HEK293 (cell line): ENCODE measurements around the gene TLX3.

Experiments used
- BCL11A ChIP-seq: fragments of 450-650 bp; formaldehyde crosslinking; IDR thresholded peaks from 2 replicates; pipeline ENCODE4 v1.5.1; 2016; ENCODE audit warnings: low read depth, missing biosample characterization, missing genetic modification characterization
- GLI4 ChIP-seq: fragments of 450-650 bp; formaldehyde crosslinking; IDR thresholded peaks from 2 replicates; pipeline ENCODE4 v1.5.1; 2016; ENCODE audit warnings: missing biosample characterization, missing genetic modification characterization
- GLIS2 ChIP-seq: fragments of 450-650 bp; formaldehyde crosslinking; IDR thresholded peaks from 2 replicates; pipeline ENCODE4 v1.5.1; 2016; ENCODE audit warnings: missing biosample characterization, missing genetic modification characterization
- KLF10 ChIP-seq: fragments of 450-650 bp; IDR thresholded peaks from 2 replicates; pipeline ENCODE4 v1.5.1; 2018; ENCODE audit warnings: missing biosample characterization, mild to moderate bottlenecking, missing genetic modification characterization
- KLF16 ChIP-seq: fragments of 450-650 bp; formaldehyde crosslinking; IDR thresholded peaks from 2 replicates; pipeline ENCODE4 v1.5.1; 2017; ENCODE audit warnings: missing biosample characterization, missing genetic modification characterization
- KLF9 ChIP-seq: fragments of 450-650 bp; formaldehyde crosslinking; IDR thresholded peaks from 2 replicates; pipeline ENCODE4 v1.5.1; 2016; ENCODE audit warnings: missing biosample characterization, missing genetic modification characterization, low read depth
- OSR2 ChIP-seq: fragments of 450-650 bp; formaldehyde crosslinking; IDR thresholded peaks from 2 replicates; pipeline ENCODE4 v1.5.1; 2016; ENCODE audit warnings: missing biosample characterization, missing genetic modification characterization
- SP3 ChIP-seq: fragments of 450-650 bp; formaldehyde crosslinking; IDR thresholded peaks from 2 replicates; pipeline ENCODE4 v1.5.1; 2016; ENCODE audit warnings: missing biosample characterization, missing genetic modification characterization
- WT1 ChIP-seq: fragments of 450-650 bp; formaldehyde crosslinking; IDR thresholded peaks from 2 replicates; pipeline ENCODE4 v1.5.1; 2016; ENCODE audit warnings: missing biosample characterization, missing genetic modification characterization
- YY2 ChIP-seq: fragments of 450-650 bp; formaldehyde crosslinking; IDR thresholded peaks from 2 replicates; pipeline ENCODE4 v1.5.1; 2016; ENCODE audit warnings: missing biosample characterization, missing genetic modification characterization
- ZBTB20 ChIP-seq: fragments of 450-650 bp; formaldehyde crosslinking; IDR thresholded peaks from 2 replicates; pipeline ENCODE4 v1.5.1; 2016; ENCODE audit warnings: missing biosample characterization, missing genetic modification characterization
- ZFP3 ChIP-seq: fragments of 450-650 bp; formaldehyde crosslinking; IDR thresholded peaks from 2 replicates; pipeline ENCODE4 v1.5.1; 2016; ENCODE audit warnings: low read depth, missing biosample characterization, missing genetic modification characterization
- ZFP37 ChIP-seq: fragments of 450-650 bp; formaldehyde crosslinking; IDR thresholded peaks from 2 replicates; pipeline ENCODE4 v1.5.1; 2016; ENCODE audit warnings: missing biosample characterization, missing genetic modification characterization
- ZIC2 ChIP-seq: fragments of 450-650 bp; formaldehyde crosslinking; IDR thresholded peaks from 2 replicates; pipeline ENCODE4 v1.5.1; 2016; ENCODE audit warnings: missing biosample characterization, missing genetic modification characterization
- ZNF146 ChIP-seq: fragments of 450-650 bp; formaldehyde crosslinking; IDR thresholded peaks from 2 replicates; pipeline ENCODE4 v1.5.1; 2016; ENCODE audit warnings: missing biosample characterization, missing genetic modification characterization
- ZNF175 ChIP-seq: fragments of 450-650 bp; formaldehyde crosslinking; IDR thresholded peaks from 2 replicates; pipeline ENCODE4 v1.5.1; 2016; ENCODE audit warnings: missing biosample characterization, missing genetic modification characterization
- ZNF2 ChIP-seq: fragments of 450-650 bp; formaldehyde crosslinking; IDR thresholded peaks from 2 replicates; pipeline ENCODE4 v1.5.1; 2016; ENCODE audit warnings: missing biosample characterization, missing genetic modification characterization
- ZNF211 ChIP-seq: fragments of 450-650 bp; formaldehyde crosslinking; IDR thresholded peaks from 2 replicates; pipeline ENCODE4 v1.5.1; 2016; ENCODE audit warnings: low read depth, missing biosample characterization, missing genetic modification characterization
- ZNF214 ChIP-seq: fragments of 450-650 bp; formaldehyde crosslinking; IDR thresholded peaks from 2 replicates; pipeline ENCODE4 v1.5.1; 2017; ENCODE audit warnings: missing biosample characterization, mild to moderate bottlenecking, missing genetic modification characterization, borderline replicate concordance
- ZNF223 ChIP-seq: fragments of 450-650 bp; formaldehyde crosslinking; IDR thresholded peaks from 2 replicates; pipeline ENCODE4 v1.5.1; 2016; ENCODE audit warnings: missing biosample characterization, missing genetic modification characterization
- ZNF24 ChIP-seq: fragments of 450-650 bp; formaldehyde crosslinking; IDR thresholded peaks from 2 replicates; pipeline ENCODE4 v1.5.1; 2016; ENCODE audit warnings: missing biosample characterization, missing genetic modification characterization
- ZNF302 ChIP-seq: fragments of 450-650 bp; formaldehyde crosslinking; IDR thresholded peaks from 2 replicates; pipeline ENCODE4 v1.5.1; 2016; ENCODE audit warnings: missing biosample characterization, missing genetic modification characterization, low read depth
- ZNF311 ChIP-seq: fragments of 450-650 bp; formaldehyde crosslinking; IDR thresholded peaks from 2 replicates; pipeline ENCODE4 v1.5.1; 2017; ENCODE audit warnings: missing biosample characterization, missing genetic modification characterization, borderline replicate concordance
- ZNF324 ChIP-seq: fragments of 450-650 bp; formaldehyde crosslinking; IDR thresholded peaks from 2 replicates; pipeline ENCODE4 v1.5.1; 2016; ENCODE audit warnings: missing biosample characterization, missing genetic modification characterization
- ZNF335 ChIP-seq: fragments of 450-650 bp; formaldehyde crosslinking; conservative IDR thresholded peaks from 2 replicates; pipeline ENCODE4 v1.5.1; 2016; ENCODE audit warnings: missing biosample characterization, missing genetic modification characterization
- ZNF37A ChIP-seq: fragments of 450-650 bp; IDR thresholded peaks from 2 replicates; pipeline ENCODE4 v1.5.1; 2018; ENCODE audit warnings: missing biosample characterization, missing genetic modification characterization
- ZNF391 ChIP-seq: fragments of 450-650 bp; formaldehyde crosslinking; IDR thresholded peaks from 2 replicates; pipeline ENCODE4 v1.5.1; 2016; ENCODE audit warnings: low read depth, missing biosample characterization, missing genetic modification characterization, borderline replicate concordance
- ZNF394 ChIP-seq: fragments of 450-650 bp; formaldehyde crosslinking; IDR thresholded peaks from 2 replicates; pipeline ENCODE4 v1.5.1; 2016; ENCODE audit warnings: missing biosample characterization, missing genetic modification characterization, mild to moderate bottlenecking, moderate library complexity, borderline replicate concordance
- ZNF426 ChIP-seq: fragments of 450-650 bp; formaldehyde crosslinking; IDR thresholded peaks from 2 replicates; pipeline ENCODE4 v1.5.1; 2017; ENCODE audit warnings: missing biosample characterization, missing genetic modification characterization, mild to moderate bottlenecking, inconsistent platforms, moderate library complexity
- ZNF530 ChIP-seq: fragments of 450-650 bp; formaldehyde crosslinking; IDR thresholded peaks from 2 replicates; pipeline ENCODE4 v1.5.1; 2016; ENCODE audit warnings: low read depth, missing biosample characterization, missing genetic modification characterization
- ZNF596 ChIP-seq: fragments of 450-650 bp; IDR thresholded peaks from 2 replicates; pipeline ENCODE4 v1.5.0; 2018; ENCODE audit warnings: missing biosample characterization, mild to moderate bottlenecking, missing genetic modification characterization, moderate library complexity
- ZNF623 ChIP-seq: fragments of 450-650 bp; formaldehyde crosslinking; IDR thresholded peaks from 2 replicates; pipeline ENCODE4 v1.5.1; 2016; ENCODE audit warnings: missing biosample characterization, missing genetic modification characterization
- ZNF629 ChIP-seq: fragments of 450-650 bp; formaldehyde crosslinking; IDR thresholded peaks from 2 replicates; pipeline ENCODE4 v1.5.1; 2017; ENCODE audit warnings: missing biosample characterization, missing genetic modification characterization
- ZNF701 ChIP-seq: fragments of 450-650 bp; formaldehyde crosslinking; IDR thresholded peaks from 2 replicates; pipeline ENCODE4 v1.5.1; 2016; ENCODE audit warnings: missing biosample characterization, missing genetic modification characterization
- ZNF76 ChIP-seq: fragments of 450-650 bp; formaldehyde crosslinking; IDR thresholded peaks from 2 replicates; pipeline ENCODE4; 2016; ENCODE audit warnings: low read depth, missing biosample characterization, missing genetic modification characterization, borderline replicate concordance
- ZNF791 ChIP-seq: fragments of 450-650 bp; formaldehyde crosslinking; IDR thresholded peaks from 2 replicates; pipeline ENCODE4 v1.5.1; 2016; ENCODE audit warnings: missing biosample characterization, missing genetic modification characterization
- TF ChIP-seq, protein P1 (sequence below): sonication (generic); formaldehyde crosslinking; IDR thresholded peaks from 2 replicates; pipeline ENCODE4 v1.8.1; 2022; ENCODE audit warnings: mild to moderate bottlenecking, moderate library complexity, missing genetic modification reagents
- TF ChIP-seq, protein P2 (sequence below): fragments of 450-650 bp; formaldehyde crosslinking; IDR thresholded peaks from 2 replicates; pipeline ENCODE4 v1.5.1; 2017; ENCODE audit warnings: missing biosample characterization, mild to moderate bottlenecking, missing genetic modification characterization, moderate library complexity
- TF ChIP-seq, protein P3 (sequence below): fragments of 450-650 bp; formaldehyde crosslinking; IDR thresholded peaks from 2 replicates; pipeline ENCODE4 v1.5.1; 2016; ENCODE audit warnings: missing biosample characterization, missing genetic modification characterization
- TF ChIP-seq, protein P4 (sequence below): fragments of 450-650 bp; formaldehyde crosslinking; optimal IDR thresholded peaks from 2 replicates; pipeline ENCODE3; 2016; ENCODE audit warnings: missing biosample characterization, mild to moderate bottlenecking, missing genetic modification characterization

TLX3 gene

DNA sequence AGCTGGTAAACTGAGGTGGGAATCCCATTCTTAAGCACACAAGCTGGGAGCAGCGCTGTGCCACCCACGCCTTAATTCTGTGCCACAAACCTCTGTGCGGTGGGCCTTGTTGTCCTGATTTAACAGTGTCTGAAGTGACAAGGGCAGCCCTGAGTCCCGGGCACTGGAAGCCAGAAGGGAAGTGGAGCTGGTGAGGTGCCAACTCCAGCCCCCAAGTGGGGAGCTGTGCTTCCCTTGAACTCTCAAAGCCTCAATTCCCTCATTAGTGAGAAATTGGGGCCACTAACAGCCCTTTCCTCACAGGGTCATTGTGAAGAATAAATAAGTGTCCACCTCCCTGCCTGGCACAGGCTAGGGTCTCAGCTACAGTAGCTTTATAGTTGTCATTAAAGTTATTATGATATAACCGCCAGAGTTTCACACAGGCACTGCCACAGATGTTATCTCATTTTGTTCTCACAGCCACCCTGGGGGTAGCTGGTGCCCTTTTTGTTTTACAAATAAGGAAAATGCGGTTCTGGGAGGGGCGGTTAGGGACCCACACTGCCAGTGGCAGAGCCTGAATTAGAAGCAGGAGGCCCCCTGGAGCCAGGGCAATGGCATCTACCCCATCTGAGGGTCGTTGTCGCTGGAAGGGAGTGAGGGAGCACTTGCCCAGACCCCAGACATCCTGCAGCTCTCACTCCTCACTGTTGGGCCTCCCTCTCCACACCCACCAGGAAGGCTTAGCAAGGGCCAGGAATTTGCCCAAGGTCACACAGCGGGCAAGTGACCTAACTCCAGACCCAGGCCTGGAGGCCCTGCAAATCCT is 2.1 kb upstream of the TLX3 start (continued):
- no peak for TF ChIP-seq ZNF623 (tag by site-specific recombination)
- TF ChIP-seq ZNF530 (tag by site-specific recombination), result no peak
- TF ChIP-seq ZNF211 (tag by site-specific recombination), result no peak
- TF ChIP-seq BCL11A (tag by site-specific recombination), result no peak
- TF ChIP-seq ZNF223 (tag by site-specific recombination), result no peak
- TF ChIP-seq ZNF701 (tag by site-specific recombination), result no peak
- no peak for TF ChIP-seq ZNF596
- no peak for TF ChIP-seq ZNF791
- no peak for TF ChIP-seq ZNF37A (tag by site-specific recombination)
- no peak for TF ChIP-seq ZNF2 (tag by site-specific recombination)
- no peak for TF ChIP-seq ZNF76 (tag by site-specific recombination)
- no peak for TF ChIP-seq ZNF24
- no peak for TF ChIP-seq GLI4 (tag by site-specific recombination)
- TF ChIP-seq ZNF426 (tag by site-specific recombination), result no peak
- peak; percentile 91 for TF ChIP-seq ZNF335 (tag by site-specific recombination)
- TF ChIP-seq ZNF302 (tag by site-specific recombination), result no peak
- TF ChIP-seq, protein P1, sequence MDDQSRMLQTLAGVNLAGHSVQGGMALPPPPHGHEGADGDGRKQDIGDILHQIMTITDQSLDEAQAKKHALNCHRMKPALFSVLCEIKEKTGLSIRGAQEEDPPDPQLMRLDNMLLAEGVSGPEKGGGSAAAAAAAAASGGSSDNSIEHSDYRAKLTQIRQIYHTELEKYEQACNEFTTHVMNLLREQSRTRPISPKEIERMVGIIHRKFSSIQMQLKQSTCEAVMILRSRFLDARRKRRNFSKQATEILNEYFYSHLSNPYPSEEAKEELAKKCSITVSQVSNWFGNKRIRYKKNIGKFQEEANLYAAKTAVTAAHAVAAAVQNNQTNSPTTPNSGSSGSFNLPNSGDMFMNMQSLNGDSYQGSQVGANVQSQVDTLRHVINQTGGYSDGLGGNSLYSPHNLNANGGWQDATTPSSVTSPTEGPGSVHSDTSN, result no peak
- no peak for TF ChIP-seq SP3 (tag by site-specific recombination)
- no peak for TF ChIP-seq ZFP37 (tag by site-specific recombination)
- TF ChIP-seq GLIS2 (tag by site-specific recombination), result no peak
- no peak for TF ChIP-seq ZNF311 (tag by site-specific recombination)
- TF ChIP-seq WT1 (tag by site-specific recombination), result no peak
- no peak for TF ChIP-seq ZFP3 (tag by site-specific recombination)
- TF ChIP-seq KLF16 (tag by site-specific recombination), result no peak
- no peak for TF ChIP-seq ZNF394 (tag by site-specific recombination)
- TF ChIP-seq KLF10 (tag by site-specific recombination), result no peak
- no peak for TF ChIP-seq ZNF391 (tag by site-specific recombination)
- no peak for TF ChIP-seq ZNF214 (tag by site-specific recombination)
- no peak for TF ChIP-seq YY2
- TF ChIP-seq ZBTB20 (tag by site-specific recombination), result peak; percentile 66; the same call in 1 of the 2 replicates
- TF ChIP-seq ZNF175 (tag by site-specific recombination), result no peak
- no peak for TF ChIP-seq ZNF629 (tag by site-specific recombination)
- TF ChIP-seq, protein P2, sequence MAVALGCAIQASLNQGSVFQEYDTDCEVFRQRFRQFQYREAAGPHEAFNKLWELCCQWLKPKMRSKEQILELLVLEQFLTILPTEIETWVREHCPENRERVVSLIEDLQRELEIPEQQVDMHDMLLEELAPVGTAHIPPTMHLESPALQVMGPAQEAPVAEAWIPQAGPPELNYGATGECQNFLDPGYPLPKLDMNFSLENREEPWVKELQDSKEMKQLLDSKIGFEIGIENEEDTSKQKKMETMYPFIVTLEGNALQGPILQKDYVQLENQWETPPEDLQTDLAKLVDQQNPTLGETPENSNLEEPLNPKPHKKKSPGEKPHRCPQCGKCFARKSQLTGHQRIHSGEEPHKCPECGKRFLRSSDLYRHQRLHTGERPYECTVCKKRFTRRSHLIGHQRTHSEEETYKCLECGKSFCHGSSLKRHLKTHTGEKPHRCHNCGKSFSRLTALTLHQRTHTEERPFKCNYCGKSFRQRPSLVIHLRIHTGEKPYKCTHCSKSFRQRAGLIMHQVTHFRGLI, result no peak
- peak; percentile 55 for TF ChIP-seq ZIC2 (tag by site-specific recombination)
- TF ChIP-seq KLF9 (tag by site-specific recombination), result no peak
- no peak for TF ChIP-seq ZNF324
- TF ChIP-seq, protein P3, sequence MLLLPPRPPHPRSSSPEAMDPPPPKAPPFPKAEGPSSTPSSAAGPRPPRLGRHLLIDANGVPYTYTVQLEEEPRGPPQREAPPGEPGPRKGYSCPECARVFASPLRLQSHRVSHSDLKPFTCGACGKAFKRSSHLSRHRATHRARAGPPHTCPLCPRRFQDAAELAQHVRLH (tag by site-specific recombination), result no peak
- TF ChIP-seq, protein P4, sequence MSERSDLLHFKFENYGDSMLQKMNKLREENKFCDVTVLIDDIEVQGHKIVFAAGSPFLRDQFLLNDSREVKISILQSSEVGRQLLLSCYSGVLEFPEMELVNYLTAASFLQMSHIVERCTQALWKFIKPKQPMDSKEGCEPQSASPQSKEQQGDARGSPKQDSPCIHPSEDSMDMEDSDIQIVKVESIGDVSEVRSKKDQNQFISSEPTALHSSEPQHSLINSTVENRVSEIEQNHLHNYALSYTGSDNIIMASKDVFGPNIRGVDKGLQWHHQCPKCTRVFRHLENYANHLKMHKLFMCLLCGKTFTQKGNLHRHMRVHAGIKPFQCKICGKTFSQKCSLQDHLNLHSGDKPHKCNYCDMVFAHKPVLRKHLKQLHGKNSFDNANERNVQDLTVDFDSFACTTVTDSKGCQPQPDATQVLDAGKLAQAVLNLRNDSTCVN (tag by site-specific recombination), result no peak
- TF ChIP-seq OSR2 (tag by site-specific recombination), result peak; percentile 77
- no peak for TF ChIP-seq ZNF146 (tag by site-specific recombination)
